DND-41 (cell line): ENCODE results near the gene FPGT.

Experiments
- CTCF ChIP-seq: IDR thresholded peaks from 2 replicates; pipeline ENCODE4 v1.5.1; 2012; ENCODE audit warnings: borderline replicate concordance, low read length, moderate library complexity, mild to moderate bottlenecking; ENCODE audit not compliant: poor library complexity, severe bottlenecking; ENCODE audit errors: extremely low read depth
- EZH2 ChIP-seq: IDR thresholded peaks from 3 replicates; pipeline ENCODE4 v1.6.1; 2012; ENCODE audit warnings: borderline replicate concordance, low read depth, mild to moderate bottlenecking, moderate library complexity, low read length, inconsistent platforms; ENCODE audit not compliant: severe bottlenecking

- TF ChIP-seq CTCF (no peak), EZH2 (no peak)
Measured at GRCh38 chr1:74180490-74180889, 17.6 kb upstream of the FPGT start.
